Measurements from ENCODE around the gene TPP1. TPM values are rescaled to one million over a fixed set of nuclear protein-coding genes. Genes with fewer than 3 reads are reported as not detected.

TPP1 gene
- total and polyA plus RNA-seq, 2 of the 13 experiments (the other 11 are each of a cell fraction or from before 2014, with no cell fraction given): 13.9 to 74.6 TPM

GRCh38 chr11:6603287-6604080 lies 15.7 kb downstream of the TPP1 start, which contains the start of the genes ILK and RRP8 (continued):
- TF ChIP-seq, protein P1, sequence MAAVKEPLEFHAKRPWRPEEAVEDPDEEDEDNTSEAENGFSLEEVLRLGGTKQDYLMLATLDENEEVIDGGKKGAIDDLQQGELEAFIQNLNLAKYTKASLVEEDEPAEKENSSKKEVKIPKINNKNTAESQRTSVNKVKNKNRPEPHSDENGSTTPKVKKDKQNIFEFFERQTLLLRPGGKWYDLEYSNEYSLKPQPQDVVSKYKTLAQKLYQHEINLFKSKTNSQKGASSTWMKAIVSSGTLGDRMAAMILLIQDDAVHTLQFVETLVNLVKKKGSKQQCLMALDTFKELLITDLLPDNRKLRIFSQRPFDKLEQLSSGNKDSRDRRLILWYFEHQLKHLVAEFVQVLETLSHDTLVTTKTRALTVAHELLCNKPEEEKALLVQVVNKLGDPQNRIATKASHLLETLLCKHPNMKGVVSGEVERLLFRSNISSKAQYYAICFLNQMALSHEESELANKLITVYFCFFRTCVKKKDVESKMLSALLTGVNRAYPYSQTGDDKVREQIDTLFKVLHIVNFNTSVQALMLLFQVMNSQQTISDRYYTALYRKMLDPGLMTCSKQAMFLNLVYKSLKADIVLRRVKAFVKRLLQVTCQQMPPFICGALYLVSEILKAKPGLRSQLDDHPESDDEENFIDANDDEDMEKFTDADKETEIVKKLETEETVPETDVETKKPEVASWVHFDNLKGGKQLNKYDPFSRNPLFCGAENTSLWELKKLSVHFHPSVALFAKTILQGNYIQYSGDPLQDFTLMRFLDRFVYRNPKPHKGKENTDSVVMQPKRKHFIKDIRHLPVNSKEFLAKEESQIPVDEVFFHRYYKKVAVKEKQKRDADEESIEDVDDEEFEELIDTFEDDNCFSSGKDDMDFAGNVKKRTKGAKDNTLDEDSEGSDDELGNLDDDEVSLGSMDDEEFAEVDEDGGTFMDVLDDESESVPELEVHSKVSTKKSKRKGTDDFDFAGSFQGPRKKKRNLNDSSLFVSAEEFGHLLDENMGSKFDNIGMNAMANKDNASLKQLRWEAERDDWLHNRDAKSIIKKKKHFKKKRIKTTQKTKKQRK (IDR thresholded peaks at IDR 0.05; ENCODE audit: low read length): no peak
- peak; percentile 94; the same call in 1 of the 2 replicates for TF ChIP-seq ZNF572 (CRISPR knock-in tag; IDR thresholded peaks at IDR 0.05)
- TF ChIP-seq NR2F2 (IDR thresholded peaks at IDR 0.05; ENCODE audit: borderline replicate concordance, low read depth): 0 out of 2 replicates have a peak, but pooled peaks have one; percentile 23
- no peak for TF ChIP-seq ZNF251 (CRISPR knock-in tag; IDR thresholded peaks at IDR 0.05)
- no peak for TF ChIP-seq ZNF337 (CRISPR knock-in tag; IDR thresholded peaks at IDR 0.05; ENCODE audit: borderline replicate concordance, low read depth)
- TF ChIP-seq, protein P2, sequence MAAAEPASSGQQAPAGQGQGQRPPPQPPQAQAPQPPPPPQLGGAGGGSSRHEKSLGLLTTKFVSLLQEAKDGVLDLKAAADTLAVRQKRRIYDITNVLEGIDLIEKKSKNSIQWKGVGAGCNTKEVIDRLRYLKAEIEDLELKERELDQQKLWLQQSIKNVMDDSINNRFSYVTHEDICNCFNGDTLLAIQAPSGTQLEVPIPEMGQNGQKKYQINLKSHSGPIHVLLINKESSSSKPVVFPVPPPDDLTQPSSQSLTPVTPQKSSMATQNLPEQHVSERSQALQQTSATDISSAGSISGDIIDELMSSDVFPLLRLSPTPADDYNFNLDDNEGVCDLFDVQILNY (CRISPR knock-in tag; conservative IDR thresholded peaks at IDR 0.05): no peak
- peak; percentile 63 for TF ChIP-seq TEAD3 (CRISPR knock-in tag; optimal IDR thresholded peaks at IDR 0.05; ENCODE audit: borderline replicate concordance)
- TF ChIP-seq ZFP36 (IDR thresholded peaks at IDR 0.05; ENCODE audit: borderline replicate concordance, low read depth, low read length, partially characterized antibody): no peak
- TF ChIP-seq XRCC5 (optimal IDR thresholded peaks at IDR 0.05; ENCODE audit: low read length): peak; percentile 77
- TF ChIP-seq HDAC6 (IDR thresholded peaks at IDR 0.05; ENCODE audit: low read depth, low read length): no peak
- TF ChIP-seq ZNF512 (CRISPR knock-in tag; IDR thresholded peaks at IDR 0.05): no peak
- peak; percentile 96 for TF ChIP-seq ZNF605 (CRISPR knock-in tag; IDR thresholded peaks at IDR 0.05)
- TF ChIP-seq STAG1 (CRISPR knock-in tag; IDR thresholded peaks at IDR 0.05): no peak
- no peak for TF ChIP-seq NR2F6 (IDR thresholded peaks at IDR 0.05)
- TF ChIP-seq NR2F6 (CRISPR knock-in tag; IDR thresholded peaks at IDR 0.05): peak; percentile 53
- no peak for TF ChIP-seq ZNF549 (CRISPR knock-in tag; IDR thresholded peaks at IDR 0.05)
- no peak for TF ChIP-seq GRHL1 (CRISPR knock-in tag; conservative IDR thresholded peaks at IDR 0.05)
- TF ChIP-seq SRF (IDR thresholded peaks at IDR 0.05; ENCODE audit: low read depth, low read length): peak; percentile 6; the same call in 1 of the 2 replicates
- no peak for TF ChIP-seq PAF1 (CRISPR knock-in tag; IDR thresholded peaks at IDR 0.05)
- no peak for TF ChIP-seq MYNN (CRISPR knock-in tag; IDR thresholded peaks at IDR 0.05; ENCODE audit: low read depth)
- peak; percentile 74; the same call in 1 of the 2 replicates for TF ChIP-seq AHR (CRISPR knock-in tag; IDR thresholded peaks at IDR 0.05)
- no peak for TF ChIP-seq HOXA7 (CRISPR knock-in tag; IDR thresholded peaks at IDR 0.05)
- TF ChIP-seq GZF1 (CRISPR knock-in tag; IDR thresholded peaks at IDR 0.05): 0 out of 2 replicates have a peak, but pooled peaks have one; percentile 31
- TF ChIP-seq SRY (CRISPR knock-in tag; IDR thresholded peaks at IDR 0.05): no peak

Data from HepG2 (cell line).